ENCODE data around the gene ZCCHC24.
"Not testable (repeated sequence)": the region's sequence is repeated elsewhere in the genome, so short reads cannot be mapped to it uniquely, and the experiment has no call there.

The ZCCHC24 gene

GRCh38 chr10:79340646-79341244, 104.7 kb downstream of the ZCCHC24 start:
- H3K79me2 ChIP-seq (ENCODE audit: control insufficient read depth, low read length): no peaks in the 10 kb centered on the region
- no peaks in the 10 kb centered on the region for H3K36me3 ChIP-seq (ENCODE audit: control insufficient read depth, low read length)
- no peaks in the 10 kb centered on the region for H3K27me3 ChIP-seq (ENCODE audit: control insufficient read depth, low read length)
- H3K9me2 ChIP-seq (replicated peaks; ENCODE audit: control insufficient read depth, low read length): no peaks in the 10 kb centered on the region
- H3K4me2 ChIP-seq (ENCODE audit: low read length): no peak overlapping the region
- no peaks in the 10 kb centered on the region for H3K4me1 ChIP-seq (ENCODE audit: control insufficient read depth, low read length)
- H3K4me3 ChIP-seq (ENCODE audit: low read length): no peak overlapping the region
- no peak for TF ChIP-seq CTCF (IDR thresholded peaks at IDR 0.05; ENCODE audit: low read depth, low read length, poor library complexity, severe bottlenecking)
- H3F3A ChIP-seq (ENCODE audit: control insufficient read depth, insufficient read depth): no peaks in the 10 kb centered on the region
- no peaks in the 10 kb centered on the region for H4K20me1 ChIP-seq (ENCODE audit: control insufficient read depth, insufficient read depth, low read depth, low read length)
- H3K27ac ChIP-seq (ENCODE audit: low read depth, low read length): no peak overlapping the region
- no peaks in the 10 kb centered on the region for H3K9me3 ChIP-seq (ENCODE audit: control insufficient read depth, insufficient read depth, low read length)

GRCh38 chr10:79339266-79339665, 106.2 kb downstream of the ZCCHC24 start:
- Histone ChIP-seq H3K36me3 (ENCODE audit: control insufficient read depth, low read length) (no peaks in the 10 kb centered on the region), H3K9me3 (ENCODE audit: control insufficient read depth, insufficient read depth, low read length) (no peaks in the 10 kb centered on the region), H3F3A (ENCODE audit: control insufficient read depth, insufficient read depth) (no peaks in the 10 kb centered on the region), H3K79me2 (ENCODE audit: control insufficient read depth, low read length) (no peaks in the 10 kb centered on the region), H3K9me2 (replicated peaks; ENCODE audit: control insufficient read depth, low read length) (no peaks in the 10 kb centered on the region), H3K27ac (ENCODE audit: low read depth, low read length) (no peak overlapping the region), H4K20me1 (ENCODE audit: control insufficient read depth, insufficient read depth, low read depth, low read length) (no peaks in the 10 kb centered on the region), H3K4me3 (ENCODE audit: low read length) (no peak overlapping the region), H3K27me3 (ENCODE audit: control insufficient read depth, low read length) (peaks cover 4% of the 10 kb centered on the region), H3K4me2 (ENCODE audit: low read length) (no peak overlapping the region), H3K4me1 (ENCODE audit: control insufficient read depth, low read length) (no peaks in the 10 kb centered on the region)
- no peak for TF ChIP-seq CTCF (IDR thresholded peaks at IDR 0.05; ENCODE audit: low read depth, low read length, poor library complexity, severe bottlenecking)
- TF ChIP-seq EZH2phosphoT487 (IDR thresholded peaks at IDR 0.05; ENCODE audit: borderline replicate concordance, low read length): no peak

GRCh38 chr10:79337783-79338469, 107.5 kb downstream of the ZCCHC24 start:
- H3F3A ChIP-seq (ENCODE audit: control insufficient read depth, insufficient read depth); H3K79me2 ChIP-seq (ENCODE audit: control insufficient read depth, low read length); H3K4me3 ChIP-seq (ENCODE audit: low read length); H3K4me2 ChIP-seq (ENCODE audit: low read length); H3K36me3 ChIP-seq (ENCODE audit: control insufficient read depth, low read length); H3K27me3 ChIP-seq (ENCODE audit: control insufficient read depth, low read length); H3K9me2 ChIP-seq (replicated peaks; ENCODE audit: control insufficient read depth, low read length); H3K27ac ChIP-seq (ENCODE audit: low read depth, low read length); H3K4me1 ChIP-seq (ENCODE audit: control insufficient read depth, low read length); H3K9me3 ChIP-seq (ENCODE audit: control insufficient read depth, insufficient read depth, low read length); H4K20me1 ChIP-seq (ENCODE audit: control insufficient read depth, insufficient read depth, low read depth, low read length): not testable (repeated sequence)

- Histone ChIP-seq H3F3A (ENCODE audit: control insufficient read depth, insufficient read depth) (no peaks in the 10 kb centered on the region), H3K36me3 (ENCODE audit: control insufficient read depth, low read length) (no peaks in the 10 kb centered on the region), H3K4me2 (ENCODE audit: low read length) (no peak overlapping the region), H3K9me3 (ENCODE audit: control insufficient read depth, insufficient read depth, low read length) (no peaks in the 10 kb centered on the region), H3K4me1 (ENCODE audit: control insufficient read depth, low read length) (0 out of 2 replicates have a peak, but pooled peaks cover 2% of the 10 kb centered on the region), H3K9me2 (replicated peaks; ENCODE audit: control insufficient read depth, low read length) (no peaks in the 10 kb centered on the region), H3K27me3 (ENCODE audit: control insufficient read depth, low read length) (peaks cover 7% of the 10 kb centered on the region), H4K20me1 (ENCODE audit: control insufficient read depth, insufficient read depth, low read depth, low read length) (no peaks in the 10 kb centered on the region), H3K27ac (ENCODE audit: low read depth, low read length) (no peak overlapping the region), H3K4me3 (ENCODE audit: low read length) (no peak overlapping the region), H3K79me2 (ENCODE audit: control insufficient read depth, low read length) (no peaks in the 10 kb centered on the region)
- TF ChIP-seq CTCF (IDR thresholded peaks at IDR 0.05; ENCODE audit: low read depth, low read length, poor library complexity, severe bottlenecking): no peak
- TF ChIP-seq EZH2phosphoT487 (IDR thresholded peaks at IDR 0.05; ENCODE audit: borderline replicate concordance, low read length): no peak
Measured at GRCh38 chr10:79336739-79337138, 108.7 kb downstream of the ZCCHC24 start.

Measured in DOHH2 (cell line).